ENCODE measurements around the gene RCL1.

Gene RCL1

GRCh38 chr9:4815381-4815956 is 22.7 kb downstream of the RCL1 start:
- DNase-seq = no peak

GRCh38 chr9:4820168-4820567 is 27.4 kb downstream of the RCL1 start:
- no peak for DNase-seq

- no peak for DNase-seq
Observed at GRCh38 chr9:4821133-4821532, 28.4 kb downstream of the RCL1 start.

GRCh38 chr9:4822057-4822456 is 29.3 kb downstream of the RCL1 start:
- DNase-seq = no peak

- DNase-seq = no peak
Observed at GRCh38 chr9:4826417-4827166, 33.8 kb downstream of the RCL1 start.

- no peak for DNase-seq
Observed at GRCh38 chr9:4827224-4827623, 34.5 kb downstream of the RCL1 start.

GRCh38 chr9:4828761-4829160 is 36.0 kb downstream of the RCL1 start:
- DNase-seq = no peak

- DNase-seq = no peak
Observed at GRCh38 chr9:4829969-4830368, 37.2 kb downstream of the RCL1 start.

GRCh38 chr9:4830699-4831098 is 38.0 kb downstream of the RCL1 start:
- no peak for DNase-seq

GRCh38 chr9:4831119-4831518 is 38.4 kb downstream of the RCL1 start:
- DNase-seq = no peak

- DNase-seq = no peak
Observed at GRCh38 chr9:4831944-4832343, 39.2 kb downstream of the RCL1 start.

- DNase-seq = no peak
Observed at GRCh38 chr9:4832786-4833579, 40.2 kb downstream of the RCL1 start.

GRCh38 chr9:4833781-4834560 is 41.2 kb downstream of the RCL1 start:
- no peak for DNase-seq

GRCh38 chr9:4836676-4837075 is 43.9 kb downstream of the RCL1 start:
- no peak for DNase-seq

GRCh38 chr9:4837261-4838188 is 44.8 kb downstream of the RCL1 start:
- DNase-seq = no peak

GRCh38 chr9:4838189-4838546 is 45.4 kb downstream of the RCL1 start:
- DNase-seq = no peak

- no peak for DNase-seq
Observed at GRCh38 chr9:4839470-4839912, 46.7 kb downstream of the RCL1 start.

- DNase-seq = no peak
Observed at GRCh38 chr9:4840018-4840417, 47.3 kb downstream of the RCL1 start.

- no peak for DNase-seq
Observed at GRCh38 chr9:4842213-4842612, 49.5 kb downstream of the RCL1 start.

GRCh38 chr9:4842734-4843133 is 50.0 kb downstream of the RCL1 start:
- no peak for DNase-seq

GRCh38 chr9:4844056-4844838 is 51.5 kb downstream of the RCL1 start:
- no peak for DNase-seq

Measured in NCI-H187 treated with DMSO at 0.1 percent for 48 hours (cell line).